ENCODE data around the gene SCYGR2.

SCYGR2 gene

GRCh38 chr2:227629435-227629834, 30.7 kb downstream of the SCYGR2 start:
- Histone ChIP-seq H3K4me3 (ENCODE audit: low read depth in 1 of 2, low read length in 2 of 2) (no peak overlapping the region), H3K27me3 (ENCODE audit: low read depth, low read length) (no peaks in the 10 kb centered on the region), H3K9me3 (ENCODE audit: control insufficient read depth in 1 of 2, low read length in 2 of 2) (no peaks in the 10 kb centered on the region), H3K4me1 (ENCODE audit: control insufficient read depth in 1 of 2, insufficient read depth in 2 of 2, low read length in 2 of 2) (no peaks in the 10 kb centered on the region), H3K36me3 (ENCODE audit: control insufficient read depth in 1 of 2, insufficient read depth in 2 of 2, low read length in 2 of 2) (no peaks in the 10 kb centered on the region), H3K27ac (ENCODE audit: low read length) (no peak overlapping the region)

- H3K27ac ChIP-seq (ENCODE audit: low read length), result no peak overlapping the region
- H3K27me3 ChIP-seq (ENCODE audit: low read depth, low read length), result no peaks in the 10 kb centered on the region
- H3K9me3 ChIP-seq (ENCODE audit: control insufficient read depth in 1 of 2, low read length in 2 of 2), result no peaks in the 10 kb centered on the region
- no peaks in the 10 kb centered on the region for H3K4me1 ChIP-seq (ENCODE audit: control insufficient read depth in 1 of 2, insufficient read depth in 2 of 2, low read length in 2 of 2)
- H3K36me3 ChIP-seq (ENCODE audit: control insufficient read depth in 1 of 2, insufficient read depth in 2 of 2, low read length in 2 of 2), result no peaks in the 10 kb centered on the region
- H3K4me3 ChIP-seq (ENCODE audit: low read depth in 1 of 2, low read length in 2 of 2), result no peak overlapping the region
Measured at GRCh38 chr2:227630322-227630721, 31.6 kb downstream of the SCYGR2 start.

- Histone ChIP-seq H3K36me3 (ENCODE audit: control insufficient read depth in 1 of 2, insufficient read depth in 2 of 2, low read length in 2 of 2) (no peaks in the 10 kb centered on the region), H3K4me3 (ENCODE audit: low read depth in 1 of 2, low read length in 2 of 2) (no peak overlapping the region), H3K27ac (ENCODE audit: low read length) (no peak overlapping the region), H3K4me1 (ENCODE audit: control insufficient read depth in 1 of 2, insufficient read depth in 2 of 2, low read length in 2 of 2) (no peaks in the 10 kb centered on the region), H3K9me3 (ENCODE audit: control insufficient read depth in 1 of 2, low read length in 2 of 2) (no peaks in the 10 kb centered on the region), H3K27me3 (ENCODE audit: low read depth, low read length) (no peaks in the 10 kb centered on the region)
Measured at GRCh38 chr2:227632827-227633226, 34.1 kb downstream of the SCYGR2 start.

- Histone ChIP-seq H3K9me3 (ENCODE audit: control insufficient read depth in 1 of 2, low read length in 2 of 2) (no peaks in the 10 kb centered on the region), H3K4me3 (ENCODE audit: low read depth in 1 of 2, low read length in 2 of 2) (no peak overlapping the region), H3K27me3 (ENCODE audit: low read depth, low read length) (no peaks in the 10 kb centered on the region), H3K36me3 (ENCODE audit: control insufficient read depth in 1 of 2, insufficient read depth in 2 of 2, low read length in 2 of 2) (no peaks in the 10 kb centered on the region), H3K27ac (ENCODE audit: low read length) (no peak overlapping the region), H3K4me1 (ENCODE audit: control insufficient read depth in 1 of 2, insufficient read depth in 2 of 2, low read length in 2 of 2) (no peaks in the 10 kb centered on the region)
Measured at GRCh38 chr2:227634201-227634600, 35.5 kb downstream of the SCYGR2 start.

GRCh38 chr2:227642656-227643055, 44.0 kb downstream of the SCYGR2 start:
- Histone ChIP-seq H3K27ac (ENCODE audit: low read length) (no peak overlapping the region), H3K4me1 (ENCODE audit: control insufficient read depth in 1 of 2, insufficient read depth in 2 of 2, low read length in 2 of 2) (no peaks in the 10 kb centered on the region), H3K4me3 (ENCODE audit: low read depth in 1 of 2, low read length in 2 of 2) (no peak overlapping the region), H3K27me3 (ENCODE audit: low read depth, low read length) (no peaks in the 10 kb centered on the region), H3K36me3 (ENCODE audit: control insufficient read depth in 1 of 2, insufficient read depth in 2 of 2, low read length in 2 of 2) (no peaks in the 10 kb centered on the region), H3K9me3 (ENCODE audit: control insufficient read depth in 1 of 2, low read length in 2 of 2) (no peaks in the 10 kb centered on the region)

GRCh38 chr2:227643990-227644551, 45.4 kb downstream of the SCYGR2 start:
- H3K4me3 ChIP-seq (ENCODE audit: low read depth in 1 of 2, low read length in 2 of 2), result no peak overlapping the region
- H3K4me1 ChIP-seq (ENCODE audit: control insufficient read depth in 1 of 2, insufficient read depth in 2 of 2, low read length in 2 of 2), result no peaks in the 10 kb centered on the region
- H3K27ac ChIP-seq (ENCODE audit: low read length), result no peak overlapping the region
- H3K27me3 ChIP-seq (ENCODE audit: low read depth, low read length), result no peaks in the 10 kb centered on the region
- no peaks in the 10 kb centered on the region for H3K9me3 ChIP-seq (ENCODE audit: control insufficient read depth in 1 of 2, low read length in 2 of 2)
- no peaks in the 10 kb centered on the region for H3K36me3 ChIP-seq (ENCODE audit: control insufficient read depth in 1 of 2, insufficient read depth in 2 of 2, low read length in 2 of 2)
